Adrenal gland (tissue), 12 donors: Measurements from ENCODE around the gene KDM2B. TPM values are rescaled to one million over a fixed set of nuclear protein-coding genes. Genes with fewer than 3 reads are reported as not detected.
A peak's percentile ranks its signal among the peaks of the same experiment; 100 is the strongest.

ENCODE experiments used
- DNase-seq, 7 donors: peaks; one replicate each; pipeline ENCODE4 v3.0.0-alpha.2; 2019 to 2020
- H3K27ac ChIP-seq, 5 donors: fragments of 200-600 bp; sonication (generic) in 4 of 5; 1 replicate in 3 of 5; 2 replicates in 2 of 5; pipeline versions ENCODE4 v1.5.1 to v1.8.0; 2016 to 2020; ENCODE audit warnings: mild to moderate bottlenecking in 1 of 5
- H3K27me3 ChIP-seq: fragments of 200-600 bp; 2 replicates; pipeline ENCODE4 v1.8.0; 2021
- H3K36me3 ChIP-seq, 2 donors: fragments of 200-600 bp; replicated peaks in 1 of 2; 1 replicate in 1 of 2; 2 replicates in 1 of 2; pipeline versions ENCODE4 v1.5.1 to v1.8.0; 2018 to 2022
- H3K4me1 ChIP-seq, 2 donors: fragments of 200-600 bp; replicated peaks in 1 of 2; 1 replicate in 1 of 2; 2 replicates in 1 of 2; pipeline versions ENCODE4 v1.5.1 to v1.8.0; 2018 to 2021
- H3K4me3 ChIP-seq, 4 donors: fragments of 200-600 bp; sonication (generic) in 3 of 4; one replicate each; pipeline ENCODE4 v1.5.1; 2016 to 2018
- H3K9me3 ChIP-seq, 3 donors: fragments of 200-600 bp; sonication (generic) in 1 of 3; replicated peaks in 1 of 3; 1 replicate in 2 of 3; 2 replicates in 1 of 3; pipeline versions ENCODE4 v1.5.1 to v1.8.0; 2016 to 2021
- CTCF ChIP-seq, 6 experiments: fragments of 450-650 bp in 4 of 6; fragments of 200-600 bp in 2 of 6; sonication (generic) in 1 of 6; IDR thresholded peaks; 1 replicate in 5 of 6; 2 replicates in 1 of 6; pipeline versions ENCODE4 v1.5.1 to v1.8.0; 2016 to 2021; ENCODE audit warnings: antibody characterized with exemption in 6 of 6, mild to moderate bottlenecking in 2 of 6, moderate library complexity in 1 of 6
- POLR2A ChIP-seq, 2 donors: fragments of 450-650 bp; IDR thresholded peaks; one replicate each; pipeline ENCODE4 v1.6.1; 2017; ENCODE audit warnings: antibody characterized with exemption in 2 of 2, mild to moderate bottlenecking in 2 of 2, moderate library complexity in 1 of 2
- WGBS, 4 donors: extraction: QIAGEN DNeasy Blood & Tissue Kit in 2 of 4; methylation state at CpG; one replicate each; pipeline versions ENCODE4 v1.1.5 to v1.1.7; 2013 to 2017; 5-methylcytosine and 5-hydroxymethylcytosine counted together
- intact Hi-C, 2 donors: fragments of 100-400 bp; cut with DNase I; formaldehyde crosslinking; loops; one replicate each; pipeline versions ENCODE4 v1.14.1 to v1.15.0; 2022 to 2023
- polyA plus RNA-seq, 3 donors: library from polyadenylated mRNA; stranded (reverse); fragments of 200-250 nt in 2 of 3; fragments of 350-450 nt in 1 of 3; fragmentation: Illumina TruSeq in 1 of 3; extraction: RNeasy Lipid Tissue Mini Kit (QIAGEN cat#74804) in 1 of 3; gene quantifications; one replicate each; pipeline ENCODE4 v1.2.3, GENCODE V29; 2013 to 2014
- total RNA-seq, 9 donors: library from RNA; depleted of rRNA in 4 of 9; stranded (reverse); fragments of >200 nt in 4 of 9; fragments of 120-200 nt in 1 of 9; fragmentation: NEBNext Ultra II Directional in 1 of 9; extraction: Animal tissue kit (Norgen Biotek cat#: 25700) in 1 of 9; gene quantifications; one replicate each; pipeline versions ENCODE4 v1.1.0 to v1.2.4, GENCODE V29; 2013 to 2023
- donor health status: healthy with polysubstance abuse.
- donor health status: Bipolar disorder and iron deficiency.
- donor health status: DM: yes; HTN: yes; CAD: no.
- donor health status: DM: no; HTN: no; CAD: no.
- donor health status: DM: no; HTN: no; CAD: no.
- donor health status: DM: yes; HTN: yes; CAD: no.

KDM2B gene
- total and polyA plus RNA-seq, 12 donors = 5.0 to 40.6 (median 17.2) TPM

- 78 to 84% (median 82%) methylated on average over 5 to 6 of the region's 6 CpGs for WGBS, 4 donors
- H3K4me1 ChIP-seq = peaks cover 6 to 22% of the 10 kb centered on the region in 2 donors
- TF ChIP-seq CTCF (IDR thresholded peaks at IDR 0.05) = no peak
- TF ChIP-seq POLR2A (IDR thresholded peaks at IDR 0.05) = no peak
- intact Hi-C loops = no loop called here
- H3K27ac ChIP-seq = peak overlapping the region in 2 of 5 donors; percentile 12 to 52
- no peak overlapping the region for H3K4me3 ChIP-seq
- peak in 6 of 7 donors; percentile 59 to 80 (median 64) for DNase-seq
- H3K27me3 ChIP-seq = no peaks in the 10 kb centered on the region
- peaks cover 0 to 4% of the 10 kb centered on the region in 2 donors for H3K36me3 ChIP-seq
- H3K9me3 ChIP-seq = no peaks in the 10 kb centered on the region
Observed at GRCh38 chr12:121530600-121531355, 50.0 kb downstream of the KDM2B start.

- H3K27ac ChIP-seq = no peak overlapping the region
- no peak overlapping the region for H3K4me3 ChIP-seq
- 90 to 96% (median 94%) methylated on average over 7 of the region's 7 CpGs for WGBS, 4 donors
- H3K36me3 ChIP-seq = peaks cover 0 to 4% of the 10 kb centered on the region in 2 donors
- peaks cover 6 to 18% of the 10 kb centered on the region in 2 donors for H3K4me1 ChIP-seq
- DNase-seq = no peak
- no peaks in the 10 kb centered on the region for H3K9me3 ChIP-seq
- H3K27me3 ChIP-seq = no peaks in the 10 kb centered on the region
- no peak for TF ChIP-seq CTCF (IDR thresholded peaks at IDR 0.05)
- no peak for TF ChIP-seq POLR2A (IDR thresholded peaks at IDR 0.05)
- intact Hi-C loops = no loop called here
Observed at GRCh38 chr12:121529184-121529583, 51.6 kb downstream of the KDM2B start.

DNA sequence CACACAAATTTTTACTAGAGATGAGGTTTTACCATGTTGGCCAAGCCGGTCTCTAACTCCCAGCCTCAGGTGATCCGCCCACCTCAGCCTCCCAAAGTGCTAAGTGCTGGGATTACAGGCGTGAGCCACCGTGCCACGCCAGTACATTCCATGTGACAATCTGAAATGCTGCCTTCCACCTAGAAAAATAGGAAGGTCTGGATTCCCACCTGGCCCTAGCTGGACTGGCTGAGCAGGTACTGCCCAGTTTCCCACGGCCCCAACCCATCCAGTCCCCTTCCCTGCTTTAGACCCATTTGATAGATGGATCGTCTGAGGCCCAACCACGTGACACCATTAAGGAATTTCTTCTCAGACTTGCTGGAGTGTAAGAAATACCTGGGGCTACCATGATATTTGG, 55.4 kb downstream of the KDM2B start:
- no peak for TF ChIP-seq CTCF (IDR thresholded peaks at IDR 0.05)
- no peak overlapping the region for H3K4me3 ChIP-seq
- H3K36me3 ChIP-seq = no peaks in the 10 kb centered on the region
- intact Hi-C loops = no loop called here
- H3K27me3 ChIP-seq = no peaks in the 10 kb centered on the region
- 91 to 96% (median 95%) methylated on average over 7 to 8 of the region's 8 CpGs for WGBS, 4 donors
- no peak overlapping the region for H3K27ac ChIP-seq
- H3K4me1 ChIP-seq = peaks cover 0 to 4% of the 10 kb centered on the region in 2 donors
- H3K9me3 ChIP-seq = no peaks in the 10 kb centered on the region
- no peak for DNase-seq

GRCh38 chr12:121524196-121524916, 56.5 kb downstream of the KDM2B start:
- Histone ChIP-seq H3K36me3 (no peaks in the 10 kb centered on the region), H3K4me3 (no peak overlapping the region), H3K9me3 (no peaks in the 10 kb centered on the region), H3K4me1 (no peaks in the 10 kb centered on the region), H3K27ac (no peak overlapping the region), H3K27me3 (no peaks in the 10 kb centered on the region)
- intact Hi-C loops = no loop called here
- 75 to 82% (median 77%) methylated on average over 15 to 16 of the region's 16 CpGs for WGBS, 4 donors
- TF ChIP-seq CTCF (IDR thresholded peaks at IDR 0.05) = no peak
- no peak for TF ChIP-seq POLR2A (IDR thresholded peaks at IDR 0.05)
- no peak for DNase-seq
